DLD1 (cell line): Measurements from ENCODE around the gene WDR49.

Experiments
- in situ Hi-C: cut with HindIII; loops from 2 replicates; pipeline ENCODE4 v1.10.0; 2017; ENCODE audit warnings: low sequenced_read_pairs

Gene WDR49

DNA sequence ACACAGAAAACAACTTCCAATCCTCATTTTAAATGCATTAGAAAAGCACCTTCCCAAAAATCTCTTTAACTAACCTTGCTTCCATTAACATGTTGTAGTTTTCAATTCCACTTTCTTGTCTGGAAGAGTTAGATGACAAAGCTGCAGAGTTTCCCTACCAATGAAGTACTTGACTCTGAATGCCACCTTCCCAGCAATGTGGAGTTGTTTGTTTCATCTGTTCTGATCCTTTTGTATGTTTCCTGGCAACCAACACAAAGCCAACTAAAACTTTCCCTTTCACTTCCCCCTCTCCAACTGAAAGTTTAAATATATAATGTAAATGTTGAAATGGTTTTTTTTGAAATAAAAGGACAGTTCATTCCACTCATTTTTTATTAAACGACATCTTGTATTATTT lies at the start of gene WDR49:
Gene WDR49, minus strand, starts transcription at position 183 of the 400 bp plus-strand sequence. CDS start 517 bp downstream, outside the sequence.
- in situ Hi-C loops, result no loop called here

DNA sequence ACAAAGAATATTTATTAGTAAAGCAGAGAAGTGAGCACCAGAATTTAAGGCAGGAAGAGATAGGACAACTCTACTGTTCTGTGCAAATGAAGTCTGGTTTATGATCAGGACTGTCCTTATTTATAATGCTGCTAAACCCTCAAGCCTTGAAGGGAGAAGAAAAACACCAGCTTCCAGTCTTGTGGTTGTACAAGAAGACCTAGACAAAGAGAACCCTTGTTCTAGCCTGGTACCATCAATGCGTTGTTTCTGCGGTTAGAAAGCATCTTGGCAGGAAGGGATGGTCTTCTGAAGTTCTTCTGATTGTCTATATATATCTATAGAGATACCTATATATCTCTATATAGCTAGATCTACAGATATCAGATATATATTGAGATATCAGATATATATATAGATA lies 47.2 kb upstream of the WDR49 start:
- in situ Hi-C loops, result no loop called here

DNA sequence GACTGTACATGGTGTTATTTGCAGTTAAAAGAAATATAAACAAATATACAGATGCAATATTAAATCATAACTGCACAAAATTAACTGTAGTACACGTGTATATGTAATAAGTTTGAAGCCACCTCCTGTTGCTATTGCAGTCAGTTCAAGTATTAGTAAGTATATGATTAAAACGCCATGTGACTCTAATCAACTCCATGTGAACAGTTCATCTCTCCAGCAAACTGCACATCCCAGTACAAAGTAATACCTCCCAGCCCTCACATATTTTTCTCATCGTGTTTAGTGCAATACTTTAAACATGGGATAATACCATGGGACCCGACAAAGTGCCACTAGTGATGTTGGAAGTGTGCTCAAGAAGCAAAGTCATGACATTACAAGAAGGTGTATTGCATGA lies 46.3 kb upstream of the WDR49 start:
- in situ Hi-C loops, result no loop called here

DNA sequence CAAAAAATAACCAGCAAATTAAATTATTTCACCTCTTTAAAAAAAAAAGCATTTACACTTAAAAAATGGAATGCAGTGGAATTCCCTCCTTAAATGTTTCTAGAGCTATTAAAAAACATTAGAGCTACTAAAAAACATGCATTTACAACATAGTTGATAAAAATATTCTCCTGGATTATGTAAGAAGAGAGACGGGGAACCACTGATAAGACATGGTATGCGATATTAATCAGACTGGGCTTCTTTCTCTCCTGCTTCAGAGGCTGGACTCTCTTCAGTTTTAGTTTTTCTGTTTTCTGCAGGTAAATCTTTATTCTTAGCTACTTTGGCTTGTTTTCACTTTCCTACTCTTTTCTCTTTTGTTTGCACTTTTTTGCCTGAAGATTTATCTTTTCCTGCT lies 40.4 kb upstream of the WDR49 start:
- in situ Hi-C loops, result no loop called here

DNA sequence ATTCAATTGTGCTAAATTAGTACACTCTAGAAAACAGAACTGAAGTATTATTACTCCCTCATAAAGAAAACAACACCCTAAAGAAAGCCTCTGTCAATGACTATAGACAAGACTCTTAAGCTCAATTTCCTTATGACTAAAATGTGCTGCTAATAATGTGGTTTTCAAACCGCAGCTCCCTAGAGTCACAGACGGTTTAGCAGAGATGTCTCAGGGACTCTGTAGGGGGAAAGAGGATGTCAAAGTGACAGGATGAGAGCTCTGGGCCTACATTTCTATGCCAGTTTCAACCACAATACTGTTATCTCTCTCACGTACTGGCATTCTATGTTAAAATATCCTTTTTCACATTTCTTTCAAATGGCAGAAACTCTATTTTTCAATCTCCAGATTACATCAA lies 37.6 kb upstream of the WDR49 start:
- in situ Hi-C loops, result no loop called here

DNA sequence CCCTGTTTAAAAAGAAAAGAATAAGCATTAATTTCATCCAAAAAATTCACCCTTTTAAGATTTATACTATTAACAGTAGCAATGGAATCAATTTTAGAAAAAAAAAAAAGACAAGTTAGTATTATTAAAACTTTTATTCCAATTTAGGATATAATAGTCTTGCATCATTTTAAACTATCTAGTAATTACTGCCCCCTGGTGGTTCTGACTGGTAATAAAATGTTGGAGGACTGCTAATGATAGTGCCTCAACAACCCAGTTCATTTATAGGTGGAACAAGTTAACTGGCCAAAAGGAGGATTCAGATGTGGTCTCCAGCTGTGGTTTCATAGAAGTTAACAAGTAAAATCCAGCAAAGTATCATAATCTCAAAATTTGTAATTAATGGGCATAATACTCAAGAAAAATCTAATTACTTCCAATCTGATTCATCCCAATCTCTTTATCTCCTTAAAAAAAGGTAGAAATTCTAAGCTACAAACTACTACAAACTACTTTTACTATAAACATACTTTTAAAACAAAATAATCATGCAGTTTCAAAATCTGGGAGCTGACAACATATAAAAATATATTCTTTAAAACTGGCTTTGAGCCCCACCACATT lies 30.7 kb upstream of the WDR49 start:
- in situ Hi-C loops, result no loop called here

DNA sequence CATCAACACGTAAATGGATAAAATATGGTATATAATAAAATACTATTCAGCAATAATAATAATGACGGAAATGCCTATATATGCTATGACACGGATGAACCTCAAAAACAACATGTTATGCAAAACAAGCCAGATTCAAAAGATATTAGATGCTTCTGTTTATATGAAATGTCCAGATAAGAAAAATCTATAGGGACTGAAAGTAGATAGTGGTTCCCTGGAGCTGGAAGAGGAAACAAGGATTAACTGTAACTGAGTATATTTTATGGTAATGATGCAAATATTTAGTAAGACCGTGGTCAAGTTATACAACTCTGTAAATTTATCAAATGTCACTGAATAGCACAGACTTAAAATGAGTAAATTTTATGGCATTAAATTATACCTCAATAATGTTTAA lies 25.8 kb upstream of the WDR49 start:
- in situ Hi-C loops, result no loop called here

DNA sequence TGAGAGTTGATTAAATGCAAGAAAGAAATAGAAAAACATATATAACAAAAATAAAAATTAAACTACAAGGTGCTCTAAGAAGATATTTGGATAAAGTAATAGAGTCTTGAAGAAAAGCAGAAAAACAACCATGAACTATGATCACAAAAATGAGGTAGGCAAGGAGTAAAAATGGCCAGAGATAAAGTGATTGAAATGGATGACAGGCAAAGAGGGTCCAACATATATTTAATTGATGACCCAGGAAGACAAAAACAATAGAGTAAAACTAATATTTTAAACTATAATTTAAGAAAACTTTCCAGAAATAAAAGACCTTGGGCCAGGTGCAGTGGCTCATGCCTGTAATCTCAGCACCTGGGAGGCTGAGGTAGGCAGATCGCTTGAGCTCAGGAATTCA lies 22.1 kb upstream of the WDR49 start:
- in situ Hi-C loops, result no loop called here

DNA sequence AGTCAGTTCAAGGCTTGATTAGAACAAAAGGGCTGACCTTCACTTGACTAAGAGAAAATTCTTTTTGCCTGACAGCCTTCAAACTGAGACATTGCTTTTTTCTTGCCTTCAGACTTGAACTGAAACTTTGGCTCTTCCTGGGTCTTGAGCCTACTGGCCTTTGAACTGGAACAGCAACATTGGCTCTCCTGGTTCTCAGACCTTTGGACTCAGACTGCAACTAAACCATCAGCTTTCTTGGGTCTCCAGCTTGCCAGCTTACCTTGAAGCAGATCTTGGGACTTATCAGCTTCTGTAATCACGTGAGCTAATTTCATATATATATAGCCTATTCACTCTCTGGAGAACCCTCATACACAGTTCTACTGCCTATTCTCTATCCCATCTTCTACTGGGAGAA lies 19.5 kb upstream of the WDR49 start:
- in situ Hi-C loops, result no loop called here

DNA sequence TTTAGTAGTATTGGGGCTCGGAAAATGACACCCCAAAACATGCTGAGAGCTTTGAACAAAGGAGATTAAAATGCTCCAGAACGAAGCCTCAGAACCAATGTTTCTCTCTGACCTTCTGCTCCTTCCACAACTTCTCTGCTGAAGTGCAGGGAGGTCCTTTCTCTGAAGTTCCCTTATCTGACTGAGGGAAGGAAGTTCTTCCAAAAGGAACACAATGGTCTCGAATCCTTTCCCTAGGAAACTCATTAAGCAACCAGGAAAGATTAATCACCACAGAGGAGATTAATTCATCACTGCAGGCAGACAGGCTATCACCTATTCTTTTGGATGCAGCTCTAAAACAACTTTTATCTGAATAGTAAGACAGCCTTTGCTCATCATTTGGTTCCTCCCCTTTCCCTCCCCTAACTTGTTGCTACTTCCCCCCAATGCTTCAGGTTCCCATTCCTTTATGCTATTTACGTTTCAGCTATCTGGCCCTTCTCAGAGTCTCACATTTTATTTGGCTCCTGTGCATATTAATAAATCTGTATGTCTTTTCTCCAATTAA lies 18.2 kb upstream of the WDR49 start:
- in situ Hi-C loops, result no loop called here

DNA sequence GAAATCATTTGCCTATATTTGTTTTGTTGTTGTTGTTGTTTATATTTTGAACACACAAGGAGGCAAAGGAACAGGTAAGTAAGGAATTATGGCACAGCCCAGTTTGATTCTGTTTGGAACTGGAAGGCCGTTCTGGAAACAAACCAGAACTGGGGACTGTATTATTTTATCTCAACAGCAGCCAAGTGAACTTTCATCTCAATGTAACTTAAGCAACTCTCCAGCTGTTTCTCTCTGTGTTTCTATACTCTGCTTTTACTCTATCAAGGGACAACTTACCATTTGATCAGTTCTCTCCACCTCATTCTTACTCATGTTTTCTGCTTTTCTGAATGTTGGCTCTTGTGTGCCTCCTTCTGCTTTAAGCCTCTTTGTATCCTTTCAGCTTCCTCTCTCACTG lies 16.0 kb upstream of the WDR49 start:
- in situ Hi-C loops, result no loop called here

DNA sequence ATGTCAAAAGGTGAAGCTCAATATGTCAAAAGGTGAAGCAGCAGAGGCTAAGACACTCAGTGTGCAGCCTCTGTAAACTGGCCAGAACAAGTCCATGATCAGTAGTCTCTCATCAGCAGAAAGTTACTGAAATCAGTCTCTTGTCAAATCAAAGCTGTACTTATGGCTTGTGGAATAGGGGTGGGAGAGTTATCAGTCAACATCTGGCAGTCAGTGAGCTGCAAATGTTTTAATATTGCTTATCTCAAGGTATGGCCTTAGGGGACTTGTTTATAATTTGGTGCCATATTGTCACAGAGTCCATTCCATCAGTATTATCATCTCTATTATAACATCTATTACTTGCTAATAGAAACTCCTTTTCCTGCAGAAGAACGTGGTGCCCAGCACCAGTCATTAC lies 14.9 kb upstream of the WDR49 start:
- in situ Hi-C loops, result no loop called here

DNA sequence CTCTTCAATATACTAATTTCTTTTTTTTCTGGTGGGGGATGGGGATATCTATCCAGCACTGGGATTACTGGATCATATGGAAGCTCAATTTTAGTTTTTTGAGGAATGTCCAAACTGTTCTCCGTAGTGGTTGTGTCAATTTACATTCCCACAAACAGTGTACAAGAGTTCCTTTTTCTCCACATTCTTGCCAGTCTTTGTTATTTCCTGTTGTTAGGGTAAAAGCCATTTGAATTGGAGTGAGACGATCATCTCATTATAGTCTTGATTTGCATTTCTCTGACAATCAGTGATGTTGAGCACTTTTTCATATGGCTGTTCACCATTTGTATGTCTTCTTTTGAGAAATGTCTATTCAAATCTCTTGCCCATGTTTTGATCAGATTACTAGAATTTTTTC lies 12.8 kb upstream of the WDR49 start:
- in situ Hi-C loops, result no loop called here

DNA sequence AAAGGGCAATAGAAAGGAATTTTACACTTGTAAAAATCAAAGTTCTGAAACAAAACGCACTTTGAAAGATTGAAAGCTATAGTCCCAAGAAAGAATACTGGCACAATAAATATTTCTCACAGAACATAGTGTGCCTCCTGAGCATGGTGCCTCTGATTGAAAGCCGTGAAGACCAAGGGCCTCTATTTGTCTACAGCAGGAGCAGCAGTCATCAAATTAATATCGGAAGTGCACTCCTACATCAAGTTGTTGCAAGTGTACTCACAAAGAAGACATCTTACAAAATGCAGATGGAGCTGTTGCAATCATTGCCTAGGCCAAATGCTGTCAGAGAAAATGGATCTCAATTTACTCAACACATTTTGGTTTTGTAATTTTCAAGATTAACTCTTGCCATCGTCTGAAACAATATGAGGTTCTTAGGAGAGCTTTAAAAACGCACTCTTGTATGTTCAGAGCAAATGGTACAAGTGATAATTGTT lies 9.2 kb upstream of the WDR49 start:
- in situ Hi-C loops, result no loop called here

DNA sequence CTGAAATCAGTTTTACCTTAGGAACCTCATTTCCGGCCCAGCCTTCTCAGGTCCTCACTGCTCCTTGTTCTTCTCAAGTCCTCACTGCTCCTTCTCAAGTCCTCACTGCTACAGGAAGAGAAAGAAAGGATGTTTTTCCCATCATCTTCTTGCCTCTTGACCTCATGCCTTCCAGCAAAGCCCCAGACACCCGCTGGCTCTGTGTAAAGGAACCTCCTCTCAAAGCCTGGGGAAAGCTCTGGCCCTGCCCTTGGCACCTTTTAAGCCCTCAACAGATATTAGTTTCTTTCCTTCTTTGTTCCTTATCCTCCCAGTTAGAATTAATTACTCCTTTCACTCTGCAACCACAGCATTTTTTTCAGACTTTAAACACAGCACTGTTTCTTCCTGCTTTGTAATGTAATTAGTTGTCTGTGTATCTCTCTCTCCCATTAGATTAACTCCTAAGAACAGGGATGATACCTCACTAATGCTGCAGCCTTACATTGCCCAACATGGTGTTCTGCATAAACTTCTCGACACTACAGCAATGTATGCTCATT lies 4.0 kb upstream of the WDR49 start:
- in situ Hi-C loops, result no loop called here

DNA sequence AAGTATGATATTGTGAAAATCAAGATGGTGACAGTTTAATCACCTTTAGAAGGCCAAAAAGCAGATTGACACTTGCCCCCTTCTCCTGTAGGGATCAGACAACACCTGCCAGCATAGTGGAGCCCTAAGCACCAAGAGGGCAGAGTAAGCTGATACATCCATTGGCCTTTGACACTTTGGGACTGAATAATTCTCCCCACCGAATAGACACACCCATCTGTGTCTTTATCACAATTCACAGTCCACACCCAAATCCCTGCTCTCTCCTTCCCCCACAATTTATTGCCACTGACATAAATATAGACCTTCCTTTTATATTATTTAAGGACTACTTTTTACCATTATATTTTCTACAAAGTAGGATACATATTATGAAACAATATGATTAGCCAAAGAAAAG lies 3.1 kb upstream of the WDR49 start:
- in situ Hi-C loops, result no loop called here

DNA sequence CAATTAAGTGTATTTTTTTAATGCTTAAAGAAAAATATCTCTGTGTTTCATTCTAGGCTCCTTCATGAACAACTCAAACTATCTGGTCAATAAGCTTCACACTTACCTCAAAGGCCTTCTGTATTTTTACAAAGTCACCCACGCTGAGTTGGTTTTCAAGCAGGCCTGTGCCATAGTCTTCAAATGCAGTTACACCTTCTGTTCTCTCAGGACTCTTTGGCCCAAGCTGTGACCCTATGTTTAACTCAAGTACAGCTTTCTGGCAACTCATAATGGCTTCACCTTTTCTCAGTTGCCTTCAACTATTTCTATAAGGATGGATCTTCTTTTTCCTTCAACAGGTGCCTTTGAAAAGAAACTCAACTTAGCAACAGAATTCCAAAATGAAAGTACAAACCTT lies 587 bp downstream of the WDR49 start:
- in situ Hi-C loops, result no loop called here

DNA sequence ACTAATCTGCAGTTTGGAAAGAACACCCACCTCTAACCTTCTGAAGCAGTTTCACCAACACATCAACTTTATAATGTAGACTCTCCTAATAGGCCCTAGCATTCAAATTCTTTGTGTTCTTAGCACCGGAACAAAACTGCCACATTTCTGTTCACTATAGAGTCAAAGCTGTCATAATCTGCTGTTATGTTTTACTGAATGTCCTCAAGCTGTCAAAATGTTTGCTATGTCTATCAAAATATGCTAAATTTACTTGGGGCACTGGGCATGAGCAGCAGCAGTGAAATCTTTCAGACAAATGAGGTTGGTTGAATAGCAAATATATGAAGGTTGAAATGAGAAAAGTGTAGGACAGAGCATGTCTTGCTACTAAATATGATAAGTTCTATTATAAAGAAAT lies 1.9 kb downstream of the WDR49 start:
- in situ Hi-C loops, result no loop called here

DNA sequence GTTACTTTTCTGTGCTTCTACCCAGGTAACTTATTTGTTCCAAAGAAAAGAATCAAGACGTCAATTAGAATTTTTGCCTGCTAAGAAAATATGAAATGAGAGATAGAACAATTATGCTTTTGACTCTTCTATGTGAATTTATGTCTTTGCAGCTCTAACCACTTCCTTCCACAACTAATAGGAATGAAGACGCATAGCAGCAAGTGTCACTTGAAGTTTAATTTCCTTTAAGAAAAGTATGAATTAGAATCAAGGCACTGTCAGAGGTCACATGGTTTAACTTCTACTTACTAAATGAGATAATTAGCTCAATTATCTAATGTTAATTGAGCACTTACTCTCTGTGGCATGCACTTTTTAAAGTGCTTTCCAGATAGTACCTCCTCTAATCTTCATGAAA lies 3.3 kb downstream of the WDR49 start:
- in situ Hi-C loops, result no loop called here

DNA sequence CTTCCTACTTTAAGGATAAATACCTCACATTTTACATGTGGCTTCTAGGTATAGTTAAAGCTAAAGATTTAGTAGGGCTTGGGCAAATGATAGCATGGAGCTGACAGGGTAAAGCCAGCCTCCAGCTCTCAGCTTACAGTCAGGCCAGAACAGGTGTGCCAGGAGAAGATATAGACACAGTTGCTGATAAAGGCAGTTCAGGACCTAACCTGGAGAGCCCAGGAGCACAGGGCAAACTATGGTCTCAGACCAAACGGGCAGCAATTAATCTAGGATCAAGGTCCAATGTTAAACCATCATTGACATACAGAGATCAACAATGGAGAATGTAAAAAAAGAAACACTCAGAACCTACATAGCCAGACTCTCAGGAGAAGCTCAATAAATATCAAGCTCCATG lies 4.0 kb downstream of the WDR49 start:
- in situ Hi-C loops, result no loop called here

DNA sequence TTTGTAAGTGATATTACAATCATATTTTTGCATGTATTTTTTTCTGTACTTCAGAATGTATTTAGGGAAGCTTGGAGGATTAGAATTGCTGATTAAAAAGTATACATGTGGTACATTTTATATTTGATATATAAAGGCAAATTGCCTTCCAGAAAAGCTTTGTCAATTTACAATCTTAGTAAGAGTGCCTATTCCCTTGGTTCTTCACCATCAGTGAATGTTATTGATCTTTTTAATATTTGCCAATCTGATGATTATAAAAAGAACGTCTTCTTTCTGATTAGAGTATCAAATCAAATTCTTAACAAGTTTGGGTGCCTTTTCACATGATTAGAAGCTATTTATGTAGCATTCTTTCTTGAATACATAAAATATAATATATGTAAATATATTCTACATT lies 9.1 kb downstream of the WDR49 start:
- in situ Hi-C loops, result no loop called here

DNA sequence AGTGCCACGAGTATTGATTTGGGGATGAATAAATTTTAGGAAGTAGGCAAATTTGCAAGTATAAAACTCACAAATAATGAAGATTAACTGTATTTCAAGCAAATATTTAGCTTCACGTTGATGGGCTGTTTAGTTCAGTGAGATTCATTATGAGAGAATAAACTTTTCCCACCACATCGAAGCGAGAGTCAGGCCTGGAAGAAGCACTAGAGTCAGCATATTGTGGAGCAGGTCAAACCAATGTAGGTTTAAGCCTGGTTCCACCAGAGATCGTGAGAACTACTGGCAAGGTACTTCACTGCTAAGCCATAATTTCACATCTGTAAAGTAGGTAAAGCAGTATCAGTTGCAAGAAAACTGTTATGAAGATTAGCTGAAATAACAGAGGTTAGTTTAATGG lies 22.3 kb downstream of the WDR49 start:
- in situ Hi-C loops, result no loop called here

DNA sequence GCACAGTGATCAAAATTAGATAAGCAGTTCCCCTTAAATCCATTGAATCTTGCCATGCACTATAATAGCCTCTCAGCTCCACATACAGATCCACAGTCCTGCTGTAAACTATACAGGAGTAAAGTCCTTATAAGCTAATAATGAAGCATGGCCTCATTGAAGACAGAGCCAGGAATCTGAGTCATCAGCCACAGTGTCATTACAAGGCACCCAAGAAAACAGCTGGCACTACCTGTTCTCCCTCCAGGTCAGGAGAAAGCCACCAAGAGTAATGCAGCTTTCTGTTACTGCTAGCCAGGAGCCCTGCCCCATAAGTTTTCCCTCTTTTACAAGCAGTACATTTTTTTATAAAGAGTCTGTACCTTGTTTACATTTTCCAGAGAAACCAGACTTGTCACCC lies 27.3 kb downstream of the WDR49 start:
- in situ Hi-C loops, result no loop called here
